MM.1S (cell line): ENCODE measurements around the gene HIC1.

Experiments
- DNase-seq: peaks from one replicate; pipeline ENCODE4 v3.0.0-alpha.2; 2015
- H2AFZ ChIP-seq: fragments of 300-600 bp; sonication (generic); 2 replicates; pipeline ENCODE4 v1.6.0; 2016; ENCODE audit warnings: antibody characterized with exemption, low read length
- H3F3A ChIP-seq: fragments of 300-600 bp; sonication (generic); 2 replicates; pipeline ENCODE4 v1.6.1; 2016; ENCODE audit warnings: mild to moderate bottlenecking, antibody characterized with exemption, low read length, moderate library complexity, mixed read lengths; ENCODE audit not compliant: insufficient read depth
- H3K27ac ChIP-seq: fragments of 300-600 bp; sonication (generic); 2 replicates; pipeline ENCODE4 v1.5.1; 2016; ENCODE audit warnings: mild to moderate bottlenecking, low read length
- H3K27me3 ChIP-seq: fragments of 300-600 bp; sonication (generic); replicated peaks from 2 replicates; pipeline ENCODE4 v1.6.0; 2016; ENCODE audit warnings: low read length; ENCODE audit not compliant: insufficient read depth
- H3K36me3 ChIP-seq: fragments of 300-600 bp; sonication (generic); replicated peaks from 2 replicates; pipeline ENCODE4 v1.6.1; 2016; ENCODE audit warnings: mild to moderate bottlenecking, low read length, mixed read lengths; ENCODE audit not compliant: insufficient read depth
- H3K4me1 ChIP-seq: fragments of 300-600 bp; sonication (generic); 2 replicates; pipeline ENCODE4 v1.6.1; 2016; ENCODE audit warnings: low read length, mixed read lengths
- H3K4me2 ChIP-seq: fragments of 300-600 bp; sonication (generic); 2 replicates; pipeline ENCODE4 v1.6.0; 2016; ENCODE audit warnings: low read depth, low read length
- H3K4me3 ChIP-seq: fragments of 300-600 bp; sonication (generic); 2 replicates; pipeline ENCODE4 v1.5.1; 2016; ENCODE audit warnings: low read length, mixed read lengths
- H3K79me2 ChIP-seq: fragments of 300-600 bp; sonication (generic); 2 replicates; pipeline ENCODE4 v1.6.1; 2016; ENCODE audit warnings: mixed run types, low read length, mixed read lengths
- H3K9ac ChIP-seq: fragments of 300-600 bp; sonication (generic); 2 replicates; pipeline ENCODE4 v1.6.1; 2016; ENCODE audit warnings: low read length, mixed read lengths
- H3K9me2 ChIP-seq: fragments of 300-600 bp; sonication (generic); replicated peaks from 2 replicates; pipeline ENCODE4 v1.6.1; 2016; ENCODE audit warnings: mild to moderate bottlenecking, low read length, mixed read lengths; ENCODE audit not compliant: insufficient read depth
- H3K9me3 ChIP-seq: fragments of 300-600 bp; sonication (generic); replicated peaks from 2 replicates; pipeline ENCODE4 v1.6.1; 2016; ENCODE audit warnings: mild to moderate bottlenecking, low read length, mixed read lengths; ENCODE audit not compliant: insufficient read depth
- H4K20me1 ChIP-seq: fragments of 300-600 bp; sonication (generic); 2 replicates; pipeline ENCODE4 v1.6.1; 2016; ENCODE audit warnings: mild to moderate bottlenecking, low read length, moderate library complexity, mixed read lengths; ENCODE audit not compliant: insufficient read depth
- EZH2 ChIP-seq: fragments of 300-600 bp; sonication (generic); optimal IDR thresholded peaks from 2 replicates; pipeline ENCODE3; 2017; ENCODE audit warnings: low read depth, mild to moderate bottlenecking, antibody characterized with exemption, low read length, mixed read lengths
- EZH2phosphoT487 ChIP-seq: fragments of 300-600 bp; sonication (generic); IDR thresholded peaks from 2 replicates; pipeline ENCODE4 v1.6.1; 2018; ENCODE audit warnings: antibody characterized with exemption, low read length
- TF ChIP-seq, protein P1 (sequence below): fragments of 300-600 bp; sonication (generic); IDR thresholded peaks from 2 replicates; pipeline ENCODE4 v1.5.1; 2016; ENCODE audit warnings: antibody characterized with exemption, low read length, mixed read lengths

The HIC1 gene

DNA sequence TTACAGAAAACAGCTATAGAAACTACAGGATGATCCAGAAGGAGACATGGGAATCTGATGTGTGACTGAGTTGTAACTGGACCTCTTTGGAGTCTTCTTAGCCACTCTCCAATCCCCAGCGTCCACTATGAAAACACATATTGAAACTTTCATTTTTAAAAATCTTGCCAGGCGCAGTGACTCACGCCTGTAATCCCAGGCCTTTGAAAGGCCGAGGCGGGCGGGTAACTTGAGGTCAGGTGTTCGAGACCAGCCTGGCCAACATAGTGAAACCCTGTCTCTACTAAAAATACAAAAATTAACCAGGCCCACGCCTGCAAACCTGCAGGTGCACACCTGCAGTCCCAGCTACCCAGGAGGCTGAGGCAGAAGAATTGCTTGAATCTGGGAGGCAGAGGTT is 53.3 kb downstream of the HIC1 start:
- H3K9me2 ChIP-seq: no peaks in the 10 kb centered on the region
- H3K4me1 ChIP-seq: peaks cover 38% of the 10 kb centered on the region
- no peaks in the 10 kb centered on the region for H4K20me1 ChIP-seq
- peak overlapping the region; percentile 31; the same call in 1 of the 2 replicates for H3K4me2 ChIP-seq
- H3K79me2 ChIP-seq: no peaks in the 10 kb centered on the region
- peak overlapping the region; percentile 49; the same call in 1 of the 2 replicates for H3K27ac ChIP-seq
- H3K27me3 ChIP-seq: no peaks in the 10 kb centered on the region
- no peak overlapping the region for H2AFZ ChIP-seq
- peak; percentile 52 for DNase-seq
- no peak overlapping the region for H3K9ac ChIP-seq
- H3F3A ChIP-seq: peaks cover 30% of the 10 kb centered on the region
- H3K4me3 ChIP-seq: no peak overlapping the region
- no peaks in the 10 kb centered on the region for H3K36me3 ChIP-seq
- H3K9me3 ChIP-seq: no peaks in the 10 kb centered on the region
- TF ChIP-seq EZH2phosphoT487: no peak
- TF ChIP-seq EZH2: no peak

DNA sequence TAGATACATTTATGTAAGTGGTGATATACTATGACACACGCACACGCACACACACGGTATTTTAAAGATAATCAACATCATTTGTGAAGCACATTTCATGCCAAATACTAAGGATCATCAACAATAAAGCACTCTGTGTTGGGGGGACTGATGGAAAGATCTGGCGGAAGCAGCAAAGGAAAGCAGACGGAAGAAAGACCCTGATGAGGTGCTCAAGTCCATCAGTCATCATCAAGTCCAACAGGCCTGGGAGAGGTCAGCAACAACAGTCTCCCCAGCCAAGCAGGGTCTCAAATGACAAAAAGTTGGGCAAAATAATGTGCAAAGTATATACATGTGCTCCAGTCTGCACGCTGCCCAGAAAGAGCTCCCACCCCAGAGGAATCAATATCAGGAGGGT is 55.5 kb downstream of the HIC1 start:
- no peaks in the 10 kb centered on the region for H3K9me3 ChIP-seq
- TF ChIP-seq EZH2phosphoT487 (no peak), EZH2 (no peak)
- TF ChIP-seq, protein P1, sequence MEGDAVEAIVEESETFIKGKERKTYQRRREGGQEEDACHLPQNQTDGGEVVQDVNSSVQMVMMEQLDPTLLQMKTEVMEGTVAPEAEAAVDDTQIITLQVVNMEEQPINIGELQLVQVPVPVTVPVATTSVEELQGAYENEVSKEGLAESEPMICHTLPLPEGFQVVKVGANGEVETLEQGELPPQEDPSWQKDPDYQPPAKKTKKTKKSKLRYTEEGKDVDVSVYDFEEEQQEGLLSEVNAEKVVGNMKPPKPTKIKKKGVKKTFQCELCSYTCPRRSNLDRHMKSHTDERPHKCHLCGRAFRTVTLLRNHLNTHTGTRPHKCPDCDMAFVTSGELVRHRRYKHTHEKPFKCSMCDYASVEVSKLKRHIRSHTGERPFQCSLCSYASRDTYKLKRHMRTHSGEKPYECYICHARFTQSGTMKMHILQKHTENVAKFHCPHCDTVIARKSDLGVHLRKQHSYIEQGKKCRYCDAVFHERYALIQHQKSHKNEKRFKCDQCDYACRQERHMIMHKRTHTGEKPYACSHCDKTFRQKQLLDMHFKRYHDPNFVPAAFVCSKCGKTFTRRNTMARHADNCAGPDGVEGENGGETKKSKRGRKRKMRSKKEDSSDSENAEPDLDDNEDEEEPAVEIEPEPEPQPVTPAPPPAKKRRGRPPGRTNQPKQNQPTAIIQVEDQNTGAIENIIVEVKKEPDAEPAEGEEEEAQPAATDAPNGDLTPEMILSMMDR: no peak
- H3K4me1 ChIP-seq: peaks cover 38% of the 10 kb centered on the region
- no peak overlapping the region for H3K4me2 ChIP-seq
- H3F3A ChIP-seq: peaks cover 30% of the 10 kb centered on the region
- DNase-seq: no peak
- H3K27ac ChIP-seq: no peak overlapping the region
- H3K36me3 ChIP-seq: no peaks in the 10 kb centered on the region
- no peak overlapping the region for H3K4me3 ChIP-seq
- no peaks in the 10 kb centered on the region for H3K79me2 ChIP-seq
- H4K20me1 ChIP-seq: no peaks in the 10 kb centered on the region
- no peaks in the 10 kb centered on the region for H3K27me3 ChIP-seq
- no peaks in the 10 kb centered on the region for H3K9me2 ChIP-seq
- no peak overlapping the region for H3K9ac ChIP-seq
- H2AFZ ChIP-seq: no peak overlapping the region

GRCh38 chr17:2111691-2112090 is 56.8 kb downstream of the HIC1 start:
- H3K9me2 ChIP-seq: no peaks in the 10 kb centered on the region
- no peak overlapping the region for H3K27ac ChIP-seq
- H3K4me1 ChIP-seq: peaks cover 27% of the 10 kb centered on the region
- no peak overlapping the region for H3K4me3 ChIP-seq
- H3K27me3 ChIP-seq: no peaks in the 10 kb centered on the region
- TF ChIP-seq, protein P1: no peak
- no peak for TF ChIP-seq EZH2phosphoT487
- no peak for TF ChIP-seq EZH2
- no peak overlapping the region for H2AFZ ChIP-seq
- H4K20me1 ChIP-seq: no peaks in the 10 kb centered on the region
- DNase-seq: no peak
- no peaks in the 10 kb centered on the region for H3K79me2 ChIP-seq
- H3K4me2 ChIP-seq: no peak overlapping the region
- H3F3A ChIP-seq: peaks cover 21% of the 10 kb centered on the region
- H3K9ac ChIP-seq: no peak overlapping the region
- H3K9me3 ChIP-seq: no peaks in the 10 kb centered on the region
- no peaks in the 10 kb centered on the region for H3K36me3 ChIP-seq
